ENCODE data around the gene LSM5. TPM values are rescaled to one million over a fixed set of nuclear protein-coding genes. Genes with fewer than 3 reads are reported as not detected.

LSM5 gene
- total and polyA plus RNA-seq, 7 experiments from 2014 or later, result 21.5 to 165 (median 43.5) TPM

DNA sequence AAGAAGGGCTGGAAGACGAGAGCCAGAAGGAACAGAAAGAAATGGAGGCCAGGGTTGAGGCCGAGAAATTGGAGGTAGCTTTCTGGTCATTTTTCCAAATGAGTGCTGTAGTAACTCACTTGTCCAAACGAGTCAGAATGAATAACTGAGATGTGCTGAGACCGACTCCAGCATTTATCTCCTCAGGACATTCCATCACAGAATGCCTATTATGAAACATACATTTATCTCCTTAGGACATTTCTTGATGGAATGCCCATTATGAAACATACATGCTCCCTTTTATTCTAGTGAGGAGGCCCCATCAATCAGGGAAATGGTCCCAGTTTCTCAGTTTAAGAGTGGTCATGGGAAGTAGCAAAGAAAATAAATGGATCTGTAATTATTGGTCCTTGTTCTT lies 21.6 kb upstream of the LSM5 start:
- Histone ChIP-seq H3K27ac (ENCODE audit: low read depth, low read length) (no peak overlapping the region), H3K9me3 (ENCODE audit: control insufficient read depth in 2 of 3, low read length in 3 of 3) (no peaks in the 10 kb centered on the region), H3K36me3 (ENCODE audit: control insufficient read depth in 2 of 3, insufficient read depth in 3 of 3, low read length in 3 of 3) (peaks cover 0 to 5% (median 0%) of the 10 kb centered on the region in 3 experiments), H3K4me3 (ENCODE audit: low read length) (no peak overlapping the region), H3K4me1 (ENCODE audit: control insufficient read depth in 2 of 2, insufficient read depth in 2 of 2, low read length in 2 of 2) (peaks cover 4 to 28% of the 10 kb centered on the region in 2 donors), H3K27me3 (ENCODE audit: control insufficient read depth in 2 of 2, insufficient read depth in 2 of 2, low read length in 2 of 2) (no peaks in the 10 kb centered on the region)
- intact Hi-C loops (cut with micrococcal nuclease), result no loop called here
- ATAC-seq (no peak), DNase-seq (no peak)
- Mint-ChIP-seq H3K4me3 (peak overlapping the region in 4 of 10 donors; percentile 6 to 39 (median 21)), H3K36me3 (peaks cover 1 to 43% (median 2%) of the 10 kb centered on the region in 5 donors), H3K27me3 (no peaks in the 10 kb centered on the region), H3K4me1 (peaks cover 29 to 97% (median 91%) of the 10 kb centered on the region in 7 donors), H3K27ac (peak overlapping the region in 6 of 9 donors; percentile 50 to 93 (median 74)), H3K9me3 (peaks cover 0 to 1% (median 0%) of the 10 kb centered on the region in 11 donors)
- POLR2A ChIA-PET, result no interaction called here
- CTCF ChIA-PET, result no interaction called here

DNA sequence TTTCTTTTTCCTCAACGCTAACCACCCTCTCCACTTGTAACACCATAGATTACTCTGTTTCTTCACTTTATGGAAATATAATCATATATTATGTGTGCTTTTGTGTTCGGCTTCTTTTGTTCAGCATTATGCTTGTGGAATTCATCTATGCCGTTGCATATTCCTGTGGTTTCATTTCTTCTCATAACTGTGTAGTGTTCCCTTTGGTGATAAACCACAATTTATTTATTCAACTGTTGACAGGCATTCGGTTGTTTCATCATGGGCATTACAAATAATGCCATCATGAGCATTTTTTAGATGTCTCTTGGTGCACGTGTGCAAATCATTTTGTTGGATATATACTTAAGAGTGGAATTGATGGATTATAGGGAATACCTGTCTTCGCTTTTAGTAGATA lies 17.2 kb upstream of the LSM5 start:
- Histone ChIP-seq H3K27me3 (ENCODE audit: control insufficient read depth in 2 of 2, insufficient read depth in 2 of 2, low read length in 2 of 2) (no peaks in the 10 kb centered on the region), H3K27ac (ENCODE audit: low read depth, low read length) (no peak overlapping the region), H3K4me1 (ENCODE audit: control insufficient read depth in 2 of 2, insufficient read depth in 2 of 2, low read length in 2 of 2) (peaks cover 6 to 11% of the 10 kb centered on the region in 2 donors), H3K36me3 (ENCODE audit: control insufficient read depth in 2 of 3, insufficient read depth in 3 of 3, low read length in 3 of 3) (peaks cover 0 to 5% (median 0%) of the 10 kb centered on the region in 3 experiments), H3K9me3 (ENCODE audit: control insufficient read depth in 2 of 3, low read length in 3 of 3) (no peaks in the 10 kb centered on the region), H3K4me3 (ENCODE audit: low read length) (no peak overlapping the region)
- ChIA-PET CTCF (no interaction called here), POLR2A (no interaction called here)
- H3K4me1 Mint-ChIP-seq, result peaks cover 21 to 85% (median 73%) of the 10 kb centered on the region in 7 donors
- peaks cover 0 to 31% (median 0%) of the 10 kb centered on the region in 5 donors for H3K36me3 Mint-ChIP-seq
- H3K27ac Mint-ChIP-seq, result peak overlapping the region in 1 of 9 donors; percentile 60
- peak overlapping the region in 3 of 10 donors; percentile 3 to 34 (median 28) for H3K4me3 Mint-ChIP-seq
- ATAC-seq, result no peak
- DNase-seq, result no peak
- H3K9me3 Mint-ChIP-seq, result no peaks in the 10 kb centered on the region
- no peaks in the 10 kb centered on the region for H3K27me3 Mint-ChIP-seq
- intact Hi-C loops (cut with micrococcal nuclease), result no loop called here

DNA sequence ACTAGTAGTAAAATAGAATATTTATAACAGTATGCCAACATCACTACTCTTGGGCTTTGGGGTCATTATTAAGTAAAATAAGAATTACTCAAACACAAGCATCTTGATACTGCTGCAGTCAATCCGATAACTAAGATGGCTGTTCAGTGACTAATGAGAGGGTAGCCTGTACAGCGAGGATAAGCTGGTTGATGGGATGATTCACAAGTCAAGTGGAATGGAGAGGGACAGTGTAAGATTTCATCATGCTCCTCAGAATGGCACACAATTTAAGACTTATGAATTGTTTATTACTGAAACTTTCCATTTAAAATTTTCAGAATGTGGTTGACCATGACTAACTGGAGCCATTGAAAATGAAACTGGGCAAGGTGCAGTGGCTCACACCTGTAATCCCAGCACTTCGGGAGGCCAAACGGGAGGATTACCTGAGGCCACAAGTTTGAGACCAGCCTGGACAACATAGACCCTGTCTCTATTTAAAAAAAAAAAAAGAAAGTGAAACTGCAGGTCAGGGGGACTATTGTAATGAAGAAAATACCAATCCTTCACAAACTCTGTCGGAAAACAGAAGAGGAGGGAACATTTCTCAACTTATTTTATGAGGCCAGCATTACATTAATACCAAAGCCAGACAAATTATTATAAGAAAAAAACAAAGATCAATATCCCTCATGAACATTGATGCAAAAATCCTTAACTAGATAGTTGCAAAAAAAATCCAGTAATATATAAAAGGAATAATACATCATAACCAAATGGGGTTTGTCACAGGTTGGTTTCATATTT lies 16.3 kb upstream of the LSM5 start:
- intact Hi-C loops (cut with micrococcal nuclease), result no loop called here
- no peak for ATAC-seq
- CTCF ChIA-PET, result no interaction called here
- H3K9me3 Mint-ChIP-seq, result no peaks in the 10 kb centered on the region
- peak overlapping the region in 2 of 9 donors; percentile 43 to 46 for H3K27ac Mint-ChIP-seq
- Histone ChIP-seq H3K36me3 (ENCODE audit: control insufficient read depth in 2 of 3, insufficient read depth in 3 of 3, low read length in 3 of 3) (peaks cover 0 to under 1% (median 0%) of the 10 kb centered on the region in 3 experiments), H3K27ac (ENCODE audit: low read depth, low read length) (no peak overlapping the region), H3K27me3 (ENCODE audit: control insufficient read depth in 2 of 2, insufficient read depth in 2 of 2, low read length in 2 of 2) (no peaks in the 10 kb centered on the region), H3K9me3 (ENCODE audit: control insufficient read depth in 2 of 3, low read length in 3 of 3) (no peaks in the 10 kb centered on the region), H3K4me1 (ENCODE audit: control insufficient read depth in 2 of 2, insufficient read depth in 2 of 2, low read length in 2 of 2) (peaks cover 8 to 9% of the 10 kb centered on the region in 2 donors), H3K4me3 (ENCODE audit: low read length) (no peak overlapping the region)
- POLR2A ChIA-PET, result interaction anchor here (1.5 kb wide), 1 partner anchor 11 kb away, joined by 5 read pairs; the partner anchor contains the start of gene AVL9
- no peak for DNase-seq
- peaks cover 22 to 85% (median 68%) of the 10 kb centered on the region in 7 donors for H3K4me1 Mint-ChIP-seq
- H3K27me3 Mint-ChIP-seq, result no peaks in the 10 kb centered on the region
- peak overlapping the region in 4 of 10 donors; percentile 13 to 69 (median 30) for H3K4me3 Mint-ChIP-seq
- peaks cover 0 to 25% (median 2%) of the 10 kb centered on the region in 5 donors for H3K36me3 Mint-ChIP-seq

- H3K27me3 Mint-ChIP-seq, result no peaks in the 10 kb centered on the region
- no peak overlapping the region for H3K4me3 ChIP-seq (ENCODE audit: low read length)
- no peaks in the 10 kb centered on the region for H3K36me3 ChIP-seq (ENCODE audit: control insufficient read depth in 2 of 3, insufficient read depth in 3 of 3, low read length in 3 of 3)
- H3K4me1 ChIP-seq (ENCODE audit: control insufficient read depth in 2 of 2, insufficient read depth in 2 of 2, low read length in 2 of 2), result peaks cover 19 to 21% of the 10 kb centered on the region in 2 donors
- peaks cover 0 to 6% (median 0%) of the 10 kb centered on the region in 11 donors for H3K9me3 Mint-ChIP-seq
- H3K27me3 ChIP-seq (ENCODE audit: control insufficient read depth in 2 of 2, insufficient read depth in 2 of 2, low read length in 2 of 2), result no peaks in the 10 kb centered on the region
- ATAC-seq (no peak), DNase-seq (no peak)
- peak overlapping the region in 4 of 9 donors; percentile 11 to 34 (median 18) for H3K27ac Mint-ChIP-seq
- ChIA-PET CTCF (no interaction called here), POLR2A (no interaction called here)
- H3K9me3 ChIP-seq (ENCODE audit: control insufficient read depth in 2 of 3, low read length in 3 of 3), result no peaks in the 10 kb centered on the region
- no peak overlapping the region for H3K27ac ChIP-seq (ENCODE audit: low read depth, low read length)
- peaks cover 0 to 30% (median 17%) of the 10 kb centered on the region in 5 donors for H3K36me3 Mint-ChIP-seq
- intact Hi-C loops (cut with micrococcal nuclease), result no loop called here
- H3K4me3 Mint-ChIP-seq, result peak overlapping the region in 9 of 10 donors; percentile 1 to 57 (median 27)
- H3K4me1 Mint-ChIP-seq, result peaks cover 36 to 78% (median 60%) of the 10 kb centered on the region in 7 donors
Observed at GRCh38 chr7:32502728-32503127, 12.5 kb upstream of the LSM5 start.

- Histone ChIP-seq H3K27ac (ENCODE audit: low read depth, low read length) (no peak overlapping the region), H3K27me3 (ENCODE audit: control insufficient read depth in 2 of 2, insufficient read depth in 2 of 2, low read length in 2 of 2) (no peaks in the 10 kb centered on the region), H3K9me3 (ENCODE audit: control insufficient read depth in 2 of 3, low read length in 3 of 3) (no peaks in the 10 kb centered on the region), H3K4me1 (ENCODE audit: control insufficient read depth in 2 of 2, insufficient read depth in 2 of 2, low read length in 2 of 2) (peaks cover 23 to 32% of the 10 kb centered on the region in 2 donors), H3K4me3 (ENCODE audit: low read length) (no peak overlapping the region), H3K36me3 (ENCODE audit: control insufficient read depth in 2 of 3, insufficient read depth in 3 of 3, low read length in 3 of 3) (no peaks in the 10 kb centered on the region)
- Mint-ChIP-seq H3K36me3 (peaks cover 0 to 24% (median 18%) of the 10 kb centered on the region in 5 donors), H3K27me3 (no peaks in the 10 kb centered on the region), H3K4me3 (peak overlapping the region in 7 of 10 donors; percentile 18 to 68 (median 48)), H3K9me3 (peaks cover 0 to 6% (median 0%) of the 10 kb centered on the region in 11 donors), H3K4me1 (peaks cover 31 to 78% (median 57%) of the 10 kb centered on the region in 7 donors), H3K27ac (peak overlapping the region in 2 of 9 donors; percentile 26 to 65)
- POLR2A ChIA-PET, result interaction anchor here (0.6 kb wide), 1 partner anchor 534 kb away, joined by 3 read pairs; no protein-coding TSS in a partner anchor
- intact Hi-C loops (cut with micrococcal nuclease), result no loop called here
- CTCF ChIA-PET, result no interaction called here
- DNase-seq, result no peak
- ATAC-seq, result no peak
Observed at GRCh38 chr7:32501522-32501921, 11.3 kb upstream of the LSM5 start.

- Mint-ChIP-seq H3K4me3 (peak overlapping the region in 7 of 10 donors; percentile 10 to 68 (median 48)), H3K27me3 (no peaks in the 10 kb centered on the region), H3K4me1 (peaks cover 34 to 78% (median 58%) of the 10 kb centered on the region in 7 donors), H3K9me3 (peaks cover 0 to 6% (median 0%) of the 10 kb centered on the region in 11 donors), H3K27ac (peak overlapping the region in 7 of 9 donors; percentile 3 to 65 (median 14)), H3K36me3 (peaks cover 4 to 23% (median 16%) of the 10 kb centered on the region in 5 donors)
- H3K4me1 ChIP-seq (ENCODE audit: control insufficient read depth in 2 of 2, insufficient read depth in 2 of 2, low read length in 2 of 2), result peaks cover 26 to 37% of the 10 kb centered on the region in 2 donors
- no peaks in the 10 kb centered on the region for H3K36me3 ChIP-seq (ENCODE audit: control insufficient read depth in 2 of 3, insufficient read depth in 3 of 3, low read length in 3 of 3)
- H3K9me3 ChIP-seq (ENCODE audit: control insufficient read depth in 2 of 3, low read length in 3 of 3), result no peaks in the 10 kb centered on the region
- H3K27ac ChIP-seq (ENCODE audit: low read depth, low read length), result no peak overlapping the region
- no peak for DNase-seq
- ChIA-PET CTCF (no interaction called here), POLR2A (no interaction called here)
- H3K4me3 ChIP-seq (ENCODE audit: low read length), result no peak overlapping the region
- intact Hi-C loops (cut with micrococcal nuclease), result no loop called here
- H3K27me3 ChIP-seq (ENCODE audit: control insufficient read depth in 2 of 2, insufficient read depth in 2 of 2, low read length in 2 of 2), result no peaks in the 10 kb centered on the region
- ATAC-seq, result peak; percentile 70
Observed at GRCh38 chr7:32500922-32501341, 10.8 kb upstream of the LSM5 start.

Measured in naive thymus-derived CD4-positive, alpha-beta T cell (primary cell).